ENCODE data around the gene EML3. TPM values are rescaled to one million over a fixed set of nuclear protein-coding genes. Genes with fewer than 3 reads are reported as not detected.
"Not testable (repeated sequence)": the region's sequence is repeated elsewhere in the genome, so short reads cannot be mapped to it uniquely, and the experiment has no call there.

The EML3 gene
- total RNA-seq, 1 experiment from 2014 or later: 43.7 TPM

GRCh38 chr11:62652161-62653006, 39.8 kb upstream of the EML3 start:
- no peak for DNase-seq (ENCODE audit: unreplicated experiment)
- POLR2A ChIA-PET: interaction anchor here (0.7 to 7.1 kb wide), 36 partner anchors 8 to 441 kb away, joined by 3 to 222 read pairs (median 4); partner anchors contain the start of genes AHNAK, B3GAT3, BSCL2 and C11orf98
- intact Hi-C loops (cut with micrococcal nuclease): loop anchor here (1.0 kb wide), 1 partner anchor 13 kb away; the partner anchor contains the start of genes C11orf98 and CSKMT
- H3K9me3 Mint-ChIP-seq (ENCODE audit: unreplicated experiment): no peaks in the 10 kb centered on the region
- TF ChIP-seq, protein P1, sequence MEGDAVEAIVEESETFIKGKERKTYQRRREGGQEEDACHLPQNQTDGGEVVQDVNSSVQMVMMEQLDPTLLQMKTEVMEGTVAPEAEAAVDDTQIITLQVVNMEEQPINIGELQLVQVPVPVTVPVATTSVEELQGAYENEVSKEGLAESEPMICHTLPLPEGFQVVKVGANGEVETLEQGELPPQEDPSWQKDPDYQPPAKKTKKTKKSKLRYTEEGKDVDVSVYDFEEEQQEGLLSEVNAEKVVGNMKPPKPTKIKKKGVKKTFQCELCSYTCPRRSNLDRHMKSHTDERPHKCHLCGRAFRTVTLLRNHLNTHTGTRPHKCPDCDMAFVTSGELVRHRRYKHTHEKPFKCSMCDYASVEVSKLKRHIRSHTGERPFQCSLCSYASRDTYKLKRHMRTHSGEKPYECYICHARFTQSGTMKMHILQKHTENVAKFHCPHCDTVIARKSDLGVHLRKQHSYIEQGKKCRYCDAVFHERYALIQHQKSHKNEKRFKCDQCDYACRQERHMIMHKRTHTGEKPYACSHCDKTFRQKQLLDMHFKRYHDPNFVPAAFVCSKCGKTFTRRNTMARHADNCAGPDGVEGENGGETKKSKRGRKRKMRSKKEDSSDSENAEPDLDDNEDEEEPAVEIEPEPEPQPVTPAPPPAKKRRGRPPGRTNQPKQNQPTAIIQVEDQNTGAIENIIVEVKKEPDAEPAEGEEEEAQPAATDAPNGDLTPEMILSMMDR (IDR thresholded peaks at IDR 0.05; ENCODE audit: unreplicated experiment): no peak
- H3K4me3 Mint-ChIP-seq (ENCODE audit: unreplicated experiment): peak overlapping the region; percentile 93
- TSS peak; percentile 71 for BruUV-seq (replicated peaks)
- H3K36me3 Mint-ChIP-seq (ENCODE audit: insufficient read depth, unreplicated experiment): peaks cover 22% of the 10 kb centered on the region
- CTCF ChIA-PET: no interaction called here
- H3K4me1 Mint-ChIP-seq (ENCODE audit: insufficient read depth, unreplicated experiment): peaks cover 14% of the 10 kb centered on the region
- peak overlapping the region; percentile 96 for H3K27ac Mint-ChIP-seq (ENCODE audit: low read depth, unreplicated experiment)
- H3K27me3 Mint-ChIP-seq (ENCODE audit: insufficient read depth, unreplicated experiment): no peaks in the 10 kb centered on the region

GRCh38 chr11:62650283-62650682, 37.7 kb upstream of the EML3 start:
- BruUV-seq (replicated peaks); DNase-seq (ENCODE audit: unreplicated experiment); H3K9me3 Mint-ChIP-seq (ENCODE audit: unreplicated experiment); intact Hi-C loops (cut with micrococcal nuclease); H3K4me3 Mint-ChIP-seq (ENCODE audit: unreplicated experiment); H3K27me3 Mint-ChIP-seq (ENCODE audit: insufficient read depth, unreplicated experiment): not testable (repeated sequence)
- ChIA-PET POLR2A (interaction anchor here (1.0 to 7.1 kb wide), 7 partner anchors 16 to 156 kb away, joined by 3 to 98 read pairs (median 4); partner anchors contain the start of genes B3GAT3, C11orf98, CSKMT and LBHD1), CTCF (interaction anchor here (0.6 to 1.1 kb wide), 3 partner anchors 20 to 44 kb away, joined by 3 to 4 read pairs (median 3); no protein-coding TSS in a partner anchor)
- Mint-ChIP-seq H3K27ac (ENCODE audit: low read depth, unreplicated experiment) (peak overlapping the region; percentile 27), H3K36me3 (ENCODE audit: insufficient read depth, unreplicated experiment) (peaks cover 30% of the 10 kb centered on the region), H3K4me1 (ENCODE audit: insufficient read depth, unreplicated experiment) (peaks cover 14% of the 10 kb centered on the region)

DNA sequence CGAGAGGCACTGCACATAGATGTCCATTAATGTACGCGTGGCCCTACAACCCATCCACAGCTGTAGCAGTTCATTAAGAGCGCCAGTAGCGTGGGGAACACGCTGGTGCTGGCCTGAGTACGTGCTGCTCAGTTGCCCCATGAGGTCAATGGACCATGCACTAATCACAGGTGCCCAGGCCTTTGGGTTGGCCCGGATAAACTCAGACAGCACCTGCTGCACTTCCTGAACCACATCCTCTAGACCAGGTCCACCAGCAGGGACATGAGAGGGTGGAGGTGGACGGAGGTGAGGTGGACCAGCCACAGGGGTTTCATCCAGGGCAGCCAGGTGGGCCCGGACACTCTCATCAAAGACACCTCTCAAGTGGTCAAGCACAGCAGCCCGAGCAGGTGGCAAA, 36.9 kb upstream of the EML3 start:
- Mint-ChIP-seq H3K4me1 (ENCODE audit: insufficient read depth, unreplicated experiment) (peaks cover 14% of the 10 kb centered on the region), H3K9me3 (ENCODE audit: unreplicated experiment) (no peaks in the 10 kb centered on the region), H3K27me3 (ENCODE audit: insufficient read depth, unreplicated experiment) (no peaks in the 10 kb centered on the region), H3K4me3 (ENCODE audit: unreplicated experiment) (no peak overlapping the region), H3K27ac (ENCODE audit: low read depth, unreplicated experiment) (no peak overlapping the region), H3K36me3 (ENCODE audit: insufficient read depth, unreplicated experiment) (peaks cover 30% of the 10 kb centered on the region)
- intact Hi-C loops (cut with micrococcal nuclease): loop anchor here (5.0 kb wide), 1 partner anchor 37 kb away; the partner anchor contains the start of genes EML3 and ROM1
- POLR2A ChIA-PET: interaction anchor here (0.6 to 7.1 kb wide), 9 partner anchors 14 to 78 kb away, joined by 3 to 98 read pairs (median 4); partner anchors contain the start of genes B3GAT3, C11orf98, CSKMT and EEF1G
- CTCF ChIA-PET: interaction anchor here (1.2 kb wide), 1 partner anchor 57 kb away, joined by 6 read pairs; the partner anchor contains the start of gene TUT1
- DNase-seq (ENCODE audit: unreplicated experiment): no peak
- TF ChIP-seq, protein P1 (IDR thresholded peaks at IDR 0.05; ENCODE audit: unreplicated experiment): no peak
- BruUV-seq (replicated peaks): no TSS peak

GRCh38 chr11:62648967-62649364, 36.4 kb upstream of the EML3 start:
- no peak overlapping the region for H3K4me3 Mint-ChIP-seq (ENCODE audit: unreplicated experiment)
- H3K27ac Mint-ChIP-seq (ENCODE audit: low read depth, unreplicated experiment): no peak overlapping the region
- CTCF ChIA-PET: interaction anchor here (0.5 to 1.2 kb wide), 4 partner anchors 15 to 588 kb away, joined by 3 to 6 read pairs (median 4); partner anchors contain the start of genes B3GAT3 and TUT1
- no peaks in the 10 kb centered on the region for H3K27me3 Mint-ChIP-seq (ENCODE audit: insufficient read depth, unreplicated experiment)
- intact Hi-C loops (cut with micrococcal nuclease): loop anchor here (5.0 kb wide), 1 partner anchor 37 kb away; the partner anchor contains the start of genes EML3 and ROM1
- H3K36me3 Mint-ChIP-seq (ENCODE audit: insufficient read depth, unreplicated experiment): peaks cover 35% of the 10 kb centered on the region
- POLR2A ChIA-PET: interaction anchor here (0.6 to 7.1 kb wide), 6 partner anchors 13 to 78 kb away, joined by 3 to 98 read pairs (median 5); partner anchors contain the start of genes B3GAT3, C11orf98, CSKMT and EEF1G
- TF ChIP-seq, protein P1 (IDR thresholded peaks at IDR 0.05; ENCODE audit: unreplicated experiment): no peak
- no peaks in the 10 kb centered on the region for H3K9me3 Mint-ChIP-seq (ENCODE audit: unreplicated experiment)
- no peak for DNase-seq (ENCODE audit: unreplicated experiment)
- H3K4me1 Mint-ChIP-seq (ENCODE audit: insufficient read depth, unreplicated experiment): peaks cover 14% of the 10 kb centered on the region
- BruUV-seq (replicated peaks): no TSS peak
